GM23248 (cell line): ENCODE results near the gene NT5M. TPM values are rescaled to one million over a fixed set of nuclear protein-coding genes. Genes with fewer than 3 reads are reported as not detected.
A peak's percentile ranks its signal among the peaks of the same experiment; 100 is the strongest.

Experiments used
- DNase-seq: peaks from one replicate; pipeline ENCODE4 v3.0.0-alpha.2; 2015
- H2AFZ ChIP-seq: fragments of 200-600 bp; sonication (generic); 2 replicates; pipeline ENCODE4 v1.6.1; 2016; ENCODE audit warnings: antibody characterized with exemption
- H3F3A ChIP-seq: fragments of 200-600 bp; sonication (generic); 2 replicates; pipeline ENCODE4 v1.6.1; 2016; ENCODE audit warnings: mild to moderate bottlenecking, antibody characterized with exemption, mixed run types; ENCODE audit not compliant: insufficient read depth
- H3K27ac ChIP-seq: fragments of 200-600 bp; sonication (generic); 2 replicates; pipeline ENCODE4 v1.5.1; 2016; ENCODE audit warnings: mild to moderate bottlenecking
- H3K27me3 ChIP-seq: fragments of 200-600 bp; sonication (generic); replicated peaks from 2 replicates; pipeline ENCODE4 v1.6.1; 2016; ENCODE audit warnings: mild to moderate bottlenecking; ENCODE audit not compliant: insufficient read depth
- H3K36me3 ChIP-seq: fragments of 200-600 bp; sonication (generic); 2 replicates; pipeline ENCODE4 v1.6.1; 2016; ENCODE audit warnings: low read depth, mild to moderate bottlenecking
- H3K4me1 ChIP-seq: fragments of 200-600 bp; sonication (generic); 2 replicates; pipeline ENCODE4 v1.6.1; 2016; ENCODE audit warnings: mild to moderate bottlenecking; ENCODE audit not compliant: insufficient read depth
- H3K4me2 ChIP-seq: fragments of 200-600 bp; sonication (generic); one replicate; pipeline ENCODE4 v1.6.1; 2016; ENCODE audit warnings: mild to moderate bottlenecking; ENCODE audit not compliant: unreplicated experiment
- H3K4me3 ChIP-seq: fragments of 200-600 bp; sonication (generic); 2 replicates; pipeline ENCODE4 v1.5.1; 2016; ENCODE audit warnings: mild to moderate bottlenecking
- H3K79me2 ChIP-seq: fragments of 200-600 bp; sonication (generic); 2 replicates; pipeline ENCODE4 v1.6.1; 2016; ENCODE audit warnings: mild to moderate bottlenecking; ENCODE audit not compliant: insufficient read depth
- H3K9ac ChIP-seq: fragments of 200-600 bp; sonication (generic); 2 replicates; pipeline ENCODE4 v1.6.1; 2016; ENCODE audit warnings: mild to moderate bottlenecking
- H3K9me2 ChIP-seq: fragments of 200-600 bp; sonication (generic); 2 replicates; pipeline ENCODE4 v1.6.1; 2016; ENCODE audit warnings: mixed run types, mild to moderate bottlenecking, moderate library complexity; ENCODE audit not compliant: insufficient read depth
- H3K9me3 ChIP-seq: fragments of 200-600 bp; sonication (generic); one replicate; pipeline ENCODE4 v1.6.1; 2017; ENCODE audit warnings: low read depth
- H4K20me1 ChIP-seq: fragments of 200-600 bp; sonication (generic); 2 replicates; pipeline ENCODE4 v1.6.0; 2016; ENCODE audit not compliant: insufficient read depth
- EZH2 ChIP-seq: fragments of 200-600 bp; sonication (generic); IDR thresholded peaks from 2 replicates; pipeline ENCODE4 v1.6.1; 2018; ENCODE audit warnings: antibody characterized with exemption, mild to moderate bottlenecking; ENCODE audit not compliant: insufficient read depth, poor library complexity, severe bottlenecking
- EZH2phosphoT487 ChIP-seq: fragments of 200-600 bp; sonication (generic); IDR thresholded peaks from 2 replicates; pipeline ENCODE4 v1.6.1; 2018; ENCODE audit warnings: antibody characterized with exemption, moderate library complexity, mild to moderate bottlenecking, low read depth; ENCODE audit not compliant: insufficient read depth
- WGBS, 2 experiments: methylation state at CpG; one replicate each; pipeline ENCODE4 v1.1.6; 2015 to 2017; ENCODE audit warnings: low lambda C conversion rate in 2 of 2, low coverage in 1 of 2; ENCODE audit errors: missing lambda C conversion rate in 2 of 2; 5-methylcytosine and 5-hydroxymethylcytosine counted together
- in situ Hi-C: fragments of 300-500 bp; cut with MboI; formaldehyde crosslinking; loops from 2 replicates; pipeline ENCODE4 v1.15.0; 2020
- polyA plus RNA-seq: library from polyadenylated mRNA; unstranded; fragments of >200 nt; fragmentation: Nextera tagmentation; extraction: Ambion mirVana; gene quantifications from 2 replicates; pipeline ENCODE4 v1.2.1, GENCODE V29; 2016
- total RNA-seq: library from RNA; depleted of rRNA; stranded (reverse); fragments of >200 nt; shearing (Covaris generic); gene quantifications from 2 replicates; pipeline ENCODE4 v1.2.3, GENCODE V29; 2014

NT5M gene
- total and polyA plus RNA-seq, 2 experiments from 2014 or later = 3.3 to 5.1 TPM

- Histone ChIP-seq H3K4me2 (no peak overlapping the region), H3K4me3 (no peak overlapping the region), H3K9ac (0 out of 2 replicates have a peak overlapping the region, but pooled peaks have one; percentile 18), H3K4me1 (no peaks in the 10 kb centered on the region), H3K9me3 (no peaks in the 10 kb centered on the region), H3K9me2 (no peaks in the 10 kb centered on the region), H3K27me3 (no peaks in the 10 kb centered on the region), H3F3A (no peaks in the 10 kb centered on the region), H3K79me2 (no peaks in the 10 kb centered on the region), H3K27ac (no peak overlapping the region), H3K36me3 (no peaks in the 10 kb centered on the region), H4K20me1 (no peaks in the 10 kb centered on the region), H2AFZ (peak overlapping the region; percentile 64)
- 81 to 82% methylated on average over 8 of the region's 8 CpGs for WGBS, 2 experiments
- TF ChIP-seq EZH2 = no peak
- DNase-seq = no peak
- in situ Hi-C loops = no loop called here
These were observed 60.6 kb downstream of the NT5M start for GRCh38 chr17:17363638-17364337.

- no peaks in the 10 kb centered on the region for H3K9me2 ChIP-seq
- TF ChIP-seq EZH2 (no peak), EZH2phosphoT487 (no peak)
- no peaks in the 10 kb centered on the region for H3F3A ChIP-seq
- in situ Hi-C loops = no loop called here
- H3K27ac ChIP-seq = no peak overlapping the region
- H3K79me2 ChIP-seq = no peaks in the 10 kb centered on the region
- no peaks in the 10 kb centered on the region for H3K9me3 ChIP-seq
- H3K36me3 ChIP-seq = no peaks in the 10 kb centered on the region
- WGBS, 2 experiments = 28 to 30% methylated on average over 11 of the region's 11 CpGs
- no peaks in the 10 kb centered on the region for H3K4me1 ChIP-seq
- 0 out of 2 replicates have a peak overlapping the region, but pooled peaks have one; percentile 18 for H3K9ac ChIP-seq
- H3K27me3 ChIP-seq = no peaks in the 10 kb centered on the region
- H3K4me2 ChIP-seq = no peak overlapping the region
- no peak overlapping the region for H3K4me3 ChIP-seq
- no peaks in the 10 kb centered on the region for H4K20me1 ChIP-seq
- H2AFZ ChIP-seq = peak overlapping the region; percentile 64
- DNase-seq = no peak
These were observed 61.1 kb downstream of the NT5M start for GRCh38 chr17:17364338-17364667.

- no peak overlapping the region for H3K27ac ChIP-seq
- no peaks in the 10 kb centered on the region for H3F3A ChIP-seq
- WGBS, 2 experiments = 86 to 89% methylated on average over 12 of the region's 12 CpGs
- H3K79me2 ChIP-seq = no peaks in the 10 kb centered on the region
- no peaks in the 10 kb centered on the region for H3K9me3 ChIP-seq
- no peaks in the 10 kb centered on the region for H3K9me2 ChIP-seq
- H3K4me1 ChIP-seq = no peaks in the 10 kb centered on the region
- H3K36me3 ChIP-seq = no peaks in the 10 kb centered on the region
- no peak overlapping the region for H2AFZ ChIP-seq
- in situ Hi-C loops = no loop called here
- no peak overlapping the region for H3K4me3 ChIP-seq
- TF ChIP-seq EZH2phosphoT487 (no peak), EZH2 (no peak)
- H3K4me2 ChIP-seq = no peak overlapping the region
- no peak overlapping the region for H3K9ac ChIP-seq
- no peaks in the 10 kb centered on the region for H3K27me3 ChIP-seq
- H4K20me1 ChIP-seq = no peaks in the 10 kb centered on the region
- no peak for DNase-seq
These were observed 62.4 kb downstream of the NT5M start for GRCh38 chr17:17365476-17366110.

GRCh38 chr17:17366235-17366634, 63.1 kb downstream of the NT5M start:
- no peaks in the 10 kb centered on the region for H3K9me3 ChIP-seq
- H3K4me3 ChIP-seq = no peak overlapping the region
- H3K27ac ChIP-seq = no peak overlapping the region
- no peak for DNase-seq
- no peaks in the 10 kb centered on the region for H3K36me3 ChIP-seq
- no peaks in the 10 kb centered on the region for H3K4me1 ChIP-seq
- TF ChIP-seq EZH2phosphoT487 = no peak
- no peak for TF ChIP-seq EZH2
- H3K9me2 ChIP-seq = no peaks in the 10 kb centered on the region
- 78 to 90% methylated on average over 1 of the region's 1 CpG for WGBS, 2 experiments
- H3K9ac ChIP-seq = no peak overlapping the region
- in situ Hi-C loops = no loop called here
- no peak overlapping the region for H3K4me2 ChIP-seq
- H3K27me3 ChIP-seq = no peaks in the 10 kb centered on the region
- H3K79me2 ChIP-seq = no peaks in the 10 kb centered on the region
- H3F3A ChIP-seq = no peaks in the 10 kb centered on the region
- no peaks in the 10 kb centered on the region for H4K20me1 ChIP-seq
- no peak overlapping the region for H2AFZ ChIP-seq
